ENCODE results near the gene SRP72. TPM values are rescaled to one million over a fixed set of nuclear protein-coding genes. Genes with fewer than 3 reads are reported as not detected.
A peak's percentile ranks its signal among the peaks of the same experiment; 100 is the strongest.

The SRP72 gene
- total RNA-seq, 1 experiment from 2014 or later, result 146 TPM

GRCh38 chr4:56434599-56435139, 32.7 kb upstream of the SRP72 start (continued):
- TF ChIP-seq REST (IDR thresholded peaks at IDR 0.05; ENCODE audit: low read depth) (no peak), EZH2 (IDR thresholded peaks at IDR 0.05) (no peak), ZNF274 (IDR thresholded peaks at IDR 0.05; ENCODE audit: low read depth, low read length) (no peak), POLR2AphosphoS5 (IDR thresholded peaks at IDR 0.05; ENCODE audit: low read depth, low read length) (no peak)
- TF ChIP-seq, protein P1, sequence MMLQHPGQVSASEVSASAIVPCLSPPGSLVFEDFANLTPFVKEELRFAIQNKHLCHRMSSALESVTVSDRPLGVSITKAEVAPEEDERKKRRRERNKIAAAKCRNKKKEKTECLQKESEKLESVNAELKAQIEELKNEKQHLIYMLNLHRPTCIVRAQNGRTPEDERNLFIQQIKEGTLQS (IDR thresholded peaks at IDR 0.05), result no peak

- H3K9ac ChIP-seq (ENCODE audit: low read length), result peak within 1 kb of the TSS; percentile 94
- ChIA-PET POLR2A (interaction anchor here (0.7 to 3.1 kb wide), 11 partner anchors 9 to 759 kb away, joined by 3 to 18 read pairs (median 6); partner anchors contain the start of genes AASDH, NOA1 and SRP72), RAD21 (ENCODE audit: low non-redundant PET in 1 of 2, low total read pairs in 2 of 2, uncharacterized antibody in 2 of 2, unreplicated experiment in 2 of 2) (interaction anchor here in 1 of 2 experiments (0.6 kb wide), 1 partner anchor 396 kb away, joined by 4 read pairs; no protein-coding TSS in a partner anchor), CTCF (interaction anchor here (1.1 to 1.7 kb wide), 6 partner anchors 9 to 487 kb away, joined by 3 to 10 read pairs (median 4); partner anchors contain the start of gene CEP135)
- no TSS peak for BruUV-seq (replicated peaks)
- peaks cover 93% of the 10 kb centered on the region for H3K79me2 ChIP-seq (ENCODE audit: insufficient read depth, low read length)
- ATAC-seq, result peak; percentile 84
- no peaks in the 10 kb centered on the region for H3K9me3 ChIP-seq (ENCODE audit: control insufficient read depth in 1 of 2, insufficient read depth in 1 of 2, low read depth in 1 of 2, low read length in 2 of 2)
- peak within 1 kb of the TSS; percentile 70 to 91 for H3K4me3 ChIP-seq (replicated peaks in 1 of 2; ENCODE audit: low read depth in 1 of 2, low read length in 2 of 2)
- intact Hi-C loops (cut with micrococcal nuclease), result loop anchor here (2.0 to 10.0 kb wide), 2 partner anchors 31 to 469 kb away; partner anchors contain the start of genes REST and SRP72
- DNase-seq (ENCODE audit: low read depth, low spot score), result peak; percentile 94
- peak; percentile 34; the same call in 1 of the 2 replicates for TF ChIP-seq ZFX (IDR thresholded peaks at IDR 0.05)
- TF ChIP-seq SP1 (IDR thresholded peaks at IDR 0.05; ENCODE audit: low read depth), result no peak
- TF ChIP-seq JUND (IDR thresholded peaks at IDR 0.05), result no peak
- TF ChIP-seq, protein P2, sequence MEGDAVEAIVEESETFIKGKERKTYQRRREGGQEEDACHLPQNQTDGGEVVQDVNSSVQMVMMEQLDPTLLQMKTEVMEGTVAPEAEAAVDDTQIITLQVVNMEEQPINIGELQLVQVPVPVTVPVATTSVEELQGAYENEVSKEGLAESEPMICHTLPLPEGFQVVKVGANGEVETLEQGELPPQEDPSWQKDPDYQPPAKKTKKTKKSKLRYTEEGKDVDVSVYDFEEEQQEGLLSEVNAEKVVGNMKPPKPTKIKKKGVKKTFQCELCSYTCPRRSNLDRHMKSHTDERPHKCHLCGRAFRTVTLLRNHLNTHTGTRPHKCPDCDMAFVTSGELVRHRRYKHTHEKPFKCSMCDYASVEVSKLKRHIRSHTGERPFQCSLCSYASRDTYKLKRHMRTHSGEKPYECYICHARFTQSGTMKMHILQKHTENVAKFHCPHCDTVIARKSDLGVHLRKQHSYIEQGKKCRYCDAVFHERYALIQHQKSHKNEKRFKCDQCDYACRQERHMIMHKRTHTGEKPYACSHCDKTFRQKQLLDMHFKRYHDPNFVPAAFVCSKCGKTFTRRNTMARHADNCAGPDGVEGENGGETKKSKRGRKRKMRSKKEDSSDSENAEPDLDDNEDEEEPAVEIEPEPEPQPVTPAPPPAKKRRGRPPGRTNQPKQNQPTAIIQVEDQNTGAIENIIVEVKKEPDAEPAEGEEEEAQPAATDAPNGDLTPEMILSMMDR (IDR thresholded peaks at IDR 0.05 in 2 of 3, conservative IDR thresholded peaks at IDR 0.05 in 1 of 3; ENCODE audit: borderline replicate concordance in 1 of 3, insufficient read depth in 1 of 3, low read depth in 2 of 3, low read length in 2 of 3), result peak in 1 of 3 experiments; percentile 18; a peak in 1 of 6 replicates
- peak; percentile 65 for TF ChIP-seq POLR2A (IDR thresholded peaks at IDR 0.05; ENCODE audit: borderline replicate concordance, extremely low read depth, insufficient read depth, insufficient read length)
- TF ChIP-seq POLR2AphosphoS5 (IDR thresholded peaks at IDR 0.05; ENCODE audit: low read depth, low read length), result peak; percentile 90
- TF ChIP-seq, protein P1 (IDR thresholded peaks at IDR 0.05), result no peak
- peaks cover 3 to 19% of the 10 kb centered on the region in 2 experiments; a peak in 3 of 4 replicates for H3K4me1 ChIP-seq (ENCODE audit: control insufficient read depth in 1 of 2, insufficient read depth in 2 of 2, low read length in 2 of 2)
- peaks cover 3 to 12% of the 10 kb centered on the region in 2 experiments; a peak in 1 of 4 replicates for H3K36me3 ChIP-seq (ENCODE audit: control insufficient read depth in 1 of 2, insufficient read depth in 2 of 2, low read length in 2 of 2)
- H3K4me2 ChIP-seq (ENCODE audit: low read length), result peak within 1 kb of the TSS; percentile 82
- no peaks in the 10 kb centered on the region for H3K27me3 ChIP-seq (ENCODE audit: insufficient read depth, low read length)
- peaks cover 35% of the 10 kb centered on the region; the same call in 1 of the 2 replicates for H4K20me1 ChIP-seq (ENCODE audit: insufficient read depth)
- H3K9me2 ChIP-seq (ENCODE audit: insufficient read depth), result no peaks in the 10 kb centered on the region
- no peak within 1 kb of the TSS for H2AFZ ChIP-seq (ENCODE audit: low read depth, low read length, poor library complexity, severe bottlenecking)
- peak within 1 kb of the TSS; percentile 89 for H3K27ac ChIP-seq (ENCODE audit: low read depth, low read length)
These were observed 32.1 kb upstream of the SRP72 start, which contains the start of gene PPAT for GRCh38 chr4:56435140-56435926. TSS of gene PPAT (minus strand) at chr4:56435615. CDS start at chr4:56435477, 138 bp downstream.
